GM21515 (cell line): ENCODE measurements around the gene BTBD3.

ENCODE experiments used
- ATAC-seq: cut with Tn5 transposase; IDR thresholded peaks from one replicate; pipeline ENCODE4 v1.9.1; 2021; ENCODE audit not compliant: unreplicated experiment

The BTBD3 gene

DNA sequence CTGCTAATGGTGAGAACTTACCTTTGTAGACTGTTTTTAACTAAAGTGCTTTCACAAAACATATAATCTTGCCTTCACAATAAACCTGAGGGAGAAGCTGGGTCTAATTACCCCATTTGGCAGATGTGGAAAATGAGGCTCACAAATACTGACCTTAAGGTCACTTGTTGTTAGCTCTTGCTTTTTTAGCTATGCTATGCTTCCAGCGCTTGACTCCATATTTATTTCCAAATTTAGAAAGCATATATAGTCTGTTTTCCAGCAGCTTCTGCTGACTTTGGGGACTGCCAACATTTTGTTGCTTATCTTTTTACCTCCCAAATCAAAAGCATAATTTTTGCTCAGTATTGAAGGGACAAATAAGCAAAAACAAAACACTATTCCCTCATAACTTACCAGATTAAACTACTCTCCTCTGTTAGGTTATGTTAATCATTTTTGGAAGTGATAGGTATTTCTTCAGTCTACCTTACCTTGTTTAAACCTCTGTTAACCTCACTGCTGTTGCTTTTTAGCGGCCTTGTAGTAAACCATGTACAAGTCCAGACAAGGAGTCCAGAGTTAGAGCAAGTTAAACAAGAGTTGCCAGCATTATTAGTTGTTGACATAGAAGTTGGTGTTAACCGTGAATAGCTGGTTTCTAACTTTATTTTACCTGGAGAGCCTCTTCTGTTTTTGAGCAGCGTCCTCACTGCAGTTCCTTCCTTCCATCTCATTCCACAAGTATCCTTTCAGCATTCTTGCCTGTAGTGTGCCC lies 4.9 kb upstream of the BTBD3 start:
- no peak for ATAC-seq

DNA sequence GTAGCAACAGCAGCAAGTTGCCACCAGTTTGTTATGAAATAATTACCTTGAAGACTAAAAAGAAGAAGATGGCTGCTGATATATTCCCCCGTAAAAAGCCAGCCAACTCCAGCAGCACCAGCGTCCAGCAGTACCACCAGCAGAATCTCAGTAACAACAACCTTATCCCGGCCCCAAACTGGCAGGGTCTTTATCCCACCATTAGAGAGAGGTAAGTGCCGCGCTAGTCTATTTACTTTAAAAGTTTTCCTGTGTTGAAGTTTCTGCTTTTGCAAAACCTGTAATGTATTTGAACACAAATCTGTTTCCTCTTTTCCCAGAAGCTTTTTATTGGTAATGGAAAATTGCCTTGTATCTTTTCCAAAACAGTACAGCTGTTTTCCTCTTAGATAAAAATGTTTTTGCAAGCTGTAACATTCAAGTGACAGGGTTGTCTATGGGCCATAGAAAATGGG lies 725 bp downstream of the BTBD3 start:
- no peak for ATAC-seq

DNA sequence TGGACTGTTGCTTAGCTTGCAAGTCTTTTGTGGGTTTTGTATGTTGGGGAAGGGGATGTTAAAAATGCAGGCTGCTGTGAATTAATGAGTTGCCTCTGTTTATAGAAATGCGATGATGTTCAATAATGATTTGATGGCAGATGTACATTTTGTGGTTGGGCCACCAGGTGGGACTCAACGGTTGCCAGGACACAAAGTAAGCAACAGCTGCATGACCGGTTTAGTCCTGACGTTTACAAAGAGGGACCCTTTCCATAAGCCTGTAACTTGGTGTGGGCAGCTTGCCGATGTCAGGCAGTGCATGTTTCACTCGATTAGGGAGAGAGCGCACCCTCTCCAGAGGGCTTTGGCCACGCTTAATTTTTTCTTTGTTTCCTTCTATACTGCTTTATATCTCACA lies 1.3 kb downstream of the BTBD3 start:
- ATAC-seq = no peak

DNA sequence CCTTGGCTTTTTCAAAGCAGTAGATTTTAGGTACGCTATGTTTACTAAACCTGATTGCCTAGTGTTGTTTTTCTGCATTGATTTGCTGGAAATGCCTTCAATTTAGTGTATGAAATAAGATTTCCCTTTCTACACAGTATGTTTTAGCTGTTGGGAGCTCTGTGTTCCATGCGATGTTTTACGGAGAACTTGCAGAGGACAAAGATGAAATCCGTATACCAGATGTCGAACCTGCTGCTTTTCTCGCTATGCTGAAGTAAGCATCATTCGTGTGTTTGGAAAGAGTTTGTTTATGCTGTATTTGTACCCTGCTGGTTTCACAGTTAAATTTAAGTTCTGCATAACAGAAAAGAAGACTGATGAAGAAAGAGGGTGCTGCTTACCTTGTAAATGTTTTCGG lies 1.9 kb downstream of the BTBD3 start:
- no peak for ATAC-seq

DNA sequence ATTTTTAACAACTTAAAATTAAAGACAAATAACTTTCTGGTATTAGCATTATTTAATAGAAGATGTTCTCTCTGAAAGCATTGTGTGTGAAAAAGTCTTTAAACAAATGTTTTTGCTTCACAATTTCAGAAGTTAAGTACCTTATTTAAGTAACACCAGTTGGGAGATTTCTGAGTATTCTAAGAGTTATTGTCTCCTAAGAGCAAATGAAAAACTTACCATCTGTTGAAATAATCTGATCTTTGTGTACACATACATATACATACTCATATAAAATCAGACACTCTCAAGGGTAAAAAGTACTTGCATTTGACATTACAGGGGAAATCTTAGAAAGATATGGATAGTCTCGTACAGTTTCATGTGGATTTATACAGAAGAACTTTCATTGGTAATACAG lies 2.4 kb downstream of the BTBD3 start:
- ATAC-seq = no peak

DNA sequence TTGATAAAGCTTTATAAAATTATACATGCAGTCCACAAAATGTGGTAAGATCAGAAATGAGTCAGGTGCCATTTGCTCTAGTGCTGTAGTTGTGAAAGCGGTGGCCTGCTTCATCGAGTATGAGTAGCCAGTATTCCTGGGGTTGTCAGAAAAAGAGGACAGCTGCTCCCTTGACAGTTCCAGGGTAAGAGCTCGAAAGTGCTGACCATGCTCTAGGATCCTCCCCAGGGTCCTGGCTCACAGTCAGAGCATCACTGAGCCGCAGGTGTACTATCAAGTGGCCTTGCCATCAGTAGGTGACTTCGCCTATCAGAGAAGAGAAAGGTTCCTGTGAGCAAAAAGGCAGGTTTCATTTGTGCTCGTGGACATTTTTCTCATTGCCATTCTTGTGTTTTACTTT lies 3.6 kb downstream of the BTBD3 start:
- no peak for ATAC-seq

DNA sequence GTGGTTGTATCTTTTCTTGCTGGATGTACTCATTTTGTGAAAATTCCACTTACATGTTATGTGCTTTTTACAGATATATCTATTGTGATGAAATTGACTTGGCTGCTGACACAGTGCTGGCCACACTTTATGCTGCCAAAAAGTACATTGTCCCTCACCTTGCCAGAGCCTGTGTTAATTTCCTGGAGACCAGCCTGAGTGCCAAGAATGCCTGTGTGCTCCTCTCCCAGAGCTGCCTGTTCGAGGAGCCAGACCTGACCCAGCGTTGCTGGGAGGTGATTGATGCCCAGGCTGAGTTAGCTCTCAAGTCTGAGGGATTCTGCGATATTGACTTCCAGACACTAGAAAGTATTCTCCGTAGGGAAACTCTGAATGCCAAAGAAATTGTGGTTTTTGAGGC lies 4.9 kb downstream of the BTBD3 start:
- no peak for ATAC-seq

DNA sequence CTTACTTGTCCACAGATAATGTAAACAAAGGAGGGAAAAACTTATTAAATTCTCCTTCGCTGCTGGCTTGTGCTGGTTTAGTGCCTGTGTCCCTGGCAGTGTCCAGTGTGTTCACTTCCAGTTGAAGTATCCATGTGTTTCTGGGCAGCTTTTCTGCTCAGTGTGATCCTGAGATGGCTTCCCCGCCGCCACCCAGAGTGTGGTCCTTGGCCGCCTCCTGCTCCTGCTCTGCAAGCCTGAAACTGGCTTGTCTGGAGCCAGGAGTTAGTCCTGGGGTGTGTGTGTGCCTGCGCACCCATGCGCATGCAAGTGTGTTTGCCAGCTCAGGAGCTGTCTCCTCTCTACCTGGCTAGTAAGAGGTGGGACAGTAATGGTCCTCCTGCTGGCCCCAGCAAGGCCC lies 7.2 kb downstream of the BTBD3 start:
- ATAC-seq = no peak

DNA sequence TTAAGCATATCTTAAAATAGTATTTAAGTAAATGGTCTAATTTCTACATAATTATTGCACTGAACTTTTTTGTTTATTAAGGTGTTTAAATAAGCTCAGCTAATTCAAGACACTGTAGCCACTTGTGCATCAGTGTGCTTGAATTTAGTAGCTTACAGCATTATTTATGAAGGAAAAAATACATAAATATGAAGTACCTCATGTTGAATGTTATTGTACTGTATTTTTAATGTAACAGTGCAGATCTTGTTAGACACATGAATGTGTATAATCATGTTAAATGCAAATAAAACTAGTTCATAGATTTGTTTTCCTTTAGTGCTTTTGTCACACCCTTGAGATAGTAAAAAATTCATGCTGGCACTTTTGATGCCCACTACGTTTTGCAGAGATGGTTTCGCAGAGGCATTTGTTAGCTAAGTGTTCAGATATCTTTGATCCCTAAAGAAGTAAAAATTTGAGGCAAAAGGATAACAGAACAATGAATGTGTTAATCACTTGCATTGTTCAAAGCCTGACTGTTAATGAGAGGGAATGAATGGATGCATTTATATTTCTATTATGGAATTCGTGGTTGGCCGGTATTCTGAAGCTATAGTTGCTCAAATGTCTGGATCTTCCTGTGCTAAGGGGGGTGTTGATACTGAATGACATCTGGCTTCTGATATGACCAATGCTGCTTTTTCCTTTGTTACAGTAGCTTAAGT lies 8.8 kb downstream of the BTBD3 start:
- no peak for ATAC-seq

DNA sequence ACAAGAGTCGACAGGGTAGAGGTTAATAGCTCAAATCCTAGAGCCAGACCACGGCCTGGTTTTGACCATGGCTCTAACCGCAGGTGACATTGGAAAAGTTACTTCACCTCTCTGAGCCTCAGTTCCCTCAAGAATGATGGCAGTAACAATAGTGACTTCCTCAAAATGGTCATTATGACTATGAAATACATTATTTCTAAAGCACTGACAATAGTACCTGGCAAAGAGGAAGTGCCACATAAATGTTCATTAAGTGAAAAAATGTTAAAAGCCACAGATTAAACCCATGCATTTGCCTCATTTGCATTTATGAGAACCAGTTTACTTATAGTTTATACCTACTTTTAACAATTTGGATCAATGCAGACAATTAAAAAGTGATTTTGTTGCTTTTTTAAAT lies 12.3 kb downstream of the BTBD3 start:
- ATAC-seq = no peak

DNA sequence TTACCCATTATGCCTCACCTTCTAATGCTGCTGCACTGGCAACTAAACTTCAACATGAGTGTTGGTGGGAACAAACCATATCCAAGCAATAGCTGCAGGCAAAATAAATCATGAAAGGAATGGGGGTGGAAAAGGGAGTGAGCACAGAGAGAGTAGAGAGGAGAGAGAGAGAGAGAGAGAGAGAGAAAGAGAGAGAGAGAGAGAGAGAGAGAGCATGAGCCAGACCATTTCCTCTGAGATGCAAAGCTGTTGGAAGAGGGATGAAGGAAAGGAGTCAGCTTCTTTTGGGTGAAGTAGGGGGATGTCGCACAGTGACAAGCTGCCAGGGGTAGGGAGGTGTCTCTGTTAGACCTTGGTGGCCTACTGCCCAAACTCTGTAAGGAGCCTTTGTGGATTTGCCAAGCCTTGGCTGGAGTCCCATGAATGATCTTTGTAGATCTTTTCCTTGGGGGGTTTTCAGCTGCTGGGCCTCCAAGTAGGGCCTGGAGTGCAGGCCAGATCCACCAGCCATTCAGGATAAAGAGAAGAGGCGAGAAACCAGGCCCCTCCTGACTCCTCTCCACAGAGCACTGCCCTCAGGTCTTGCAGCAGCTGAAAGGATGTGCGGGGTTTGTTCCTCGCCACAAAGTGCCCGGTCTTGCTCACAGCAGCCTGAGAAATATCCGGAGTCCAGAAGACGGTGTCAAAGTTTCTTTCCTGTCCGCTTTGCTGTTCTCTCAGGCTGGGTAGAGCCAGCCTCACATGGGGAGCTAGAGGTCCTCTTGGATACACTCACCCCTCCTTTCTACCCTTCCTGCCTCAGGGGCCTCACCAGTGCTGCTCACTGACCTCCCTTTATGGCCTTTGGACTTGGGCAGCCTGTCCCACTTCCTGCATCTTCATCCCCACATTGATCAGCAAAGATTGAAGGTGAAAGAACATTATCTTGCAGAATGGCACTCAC lies 17.8 kb downstream of the BTBD3 start:
- ATAC-seq = no peak

DNA sequence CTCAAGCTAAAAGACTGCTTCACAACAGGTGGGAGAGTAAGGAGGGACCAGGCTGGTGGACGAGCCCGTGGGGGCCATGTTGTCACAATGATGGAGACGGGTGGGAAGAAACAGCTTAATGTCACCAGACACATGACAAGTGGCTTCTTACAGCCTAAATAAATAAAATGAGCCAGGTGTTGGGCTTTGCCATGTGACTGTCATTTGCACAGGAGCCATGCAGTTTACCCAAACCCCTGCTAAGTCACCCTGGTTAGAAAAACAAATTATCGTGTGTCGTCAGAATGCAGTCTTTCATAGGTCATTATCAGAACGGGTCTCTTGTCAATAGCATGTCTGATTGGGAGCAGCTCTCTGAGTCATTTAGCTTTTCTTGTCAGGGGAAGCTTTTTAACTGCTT lies 18.5 kb downstream of the BTBD3 start:
- ATAC-seq = no peak

DNA sequence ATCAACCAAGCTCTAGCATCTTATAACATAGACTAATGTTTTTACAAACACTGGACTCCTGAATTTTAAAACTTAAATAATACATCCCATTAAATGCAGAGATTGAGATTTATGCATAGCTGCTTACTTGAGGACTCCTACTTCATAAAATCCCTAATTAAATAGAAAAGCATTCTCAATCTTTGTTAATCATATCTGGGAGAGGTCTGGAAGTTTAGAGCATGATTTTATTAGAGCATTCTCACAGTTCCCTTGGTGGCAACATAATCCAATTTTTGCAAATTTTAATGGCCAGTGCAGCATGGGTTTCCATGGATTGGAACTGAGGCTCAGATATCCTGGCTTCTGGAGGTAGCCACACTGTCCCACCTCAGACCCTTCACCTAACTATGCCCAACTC lies 19.5 kb downstream of the BTBD3 start:
- no peak for ATAC-seq

DNA sequence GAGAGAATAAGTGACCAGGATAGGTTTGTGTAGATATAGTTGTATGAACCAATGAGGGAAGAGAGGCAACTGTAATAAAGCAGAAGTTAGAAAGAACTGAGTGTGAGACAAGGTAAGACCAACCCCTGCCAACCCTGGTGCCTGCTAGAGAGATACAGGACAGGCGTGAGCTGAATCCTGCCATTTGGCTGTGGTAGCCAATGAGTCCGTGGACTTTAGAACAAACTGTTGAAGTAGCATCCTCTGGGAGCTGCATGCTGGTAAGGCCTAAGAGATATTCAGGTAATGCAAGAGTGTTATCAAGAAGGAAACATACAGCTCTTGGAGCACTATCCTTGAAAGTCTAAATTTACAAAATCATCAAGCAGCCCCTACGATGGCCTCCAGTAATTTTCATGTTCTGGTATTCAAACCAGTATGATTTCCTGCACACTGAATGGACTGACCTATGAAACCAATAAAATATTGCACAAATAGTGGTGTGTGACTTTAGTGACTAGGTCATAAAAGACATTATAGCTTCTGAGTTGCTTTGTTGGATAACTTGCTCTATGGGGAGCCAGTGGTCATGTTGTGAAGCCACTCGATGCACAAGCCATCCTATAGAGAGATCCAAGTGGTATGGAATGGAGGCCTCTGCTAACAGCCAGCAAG lies 24.0 kb downstream of the BTBD3 start:
- ATAC-seq = no peak

DNA sequence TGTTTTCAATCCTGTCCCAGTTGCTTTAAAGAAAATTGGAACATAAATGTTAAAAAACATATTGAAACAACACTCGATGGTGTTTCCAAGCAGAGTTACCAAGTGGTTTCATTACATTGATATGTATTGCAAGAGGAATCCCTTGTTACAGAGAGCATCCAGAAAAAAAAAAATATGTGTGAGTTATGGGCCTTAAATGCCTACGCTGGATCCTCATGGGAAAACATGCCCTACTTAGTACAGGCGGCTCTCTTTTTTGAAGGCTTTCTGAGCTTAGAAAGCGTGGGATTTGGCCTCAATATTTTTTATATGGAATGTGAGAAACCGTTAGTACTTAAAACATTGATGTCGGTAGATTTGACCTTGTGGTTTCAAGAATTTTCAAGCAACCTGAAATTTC lies 26.1 kb downstream of the BTBD3 start:
- ATAC-seq = no peak

DNA sequence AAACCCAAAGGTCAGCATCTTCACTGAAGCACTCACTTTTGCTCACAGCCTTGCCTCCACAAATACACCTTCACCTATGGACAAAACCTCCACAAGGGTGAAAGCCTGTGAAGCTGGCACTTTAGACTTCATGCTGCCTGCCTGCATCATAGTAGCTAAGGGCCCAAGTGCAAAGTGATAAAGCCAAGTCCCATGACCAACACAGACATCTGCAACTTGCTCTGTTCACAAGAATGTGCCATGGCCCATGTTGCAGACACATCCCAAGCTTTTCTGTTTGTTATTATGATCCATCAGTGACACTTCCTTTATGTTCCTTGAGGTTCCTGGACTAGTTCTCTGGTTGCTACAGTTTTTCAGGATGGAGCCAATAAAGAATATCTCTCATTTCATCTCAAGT lies 31.1 kb downstream of the BTBD3 start:
- ATAC-seq = no peak

DNA sequence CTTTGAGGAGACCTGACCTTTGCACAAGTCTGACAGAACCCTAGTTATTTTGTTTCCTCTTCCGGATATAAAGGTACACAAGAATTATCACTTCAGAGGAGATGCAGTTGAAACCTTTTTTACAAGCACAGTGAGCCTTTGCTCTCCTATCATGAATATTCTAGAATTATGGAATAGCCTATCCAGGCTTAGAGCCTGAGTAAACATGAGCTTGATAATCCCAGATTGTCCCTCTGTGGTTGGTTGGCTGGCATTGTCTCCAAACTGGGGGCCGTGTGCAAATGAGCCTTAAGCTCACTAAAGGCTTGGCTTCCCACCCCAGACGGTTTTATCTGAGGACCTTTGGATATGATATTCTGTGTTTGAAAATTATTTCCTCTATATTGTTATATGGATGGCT lies 32.0 kb downstream of the BTBD3 start:
- ATAC-seq = no peak

DNA sequence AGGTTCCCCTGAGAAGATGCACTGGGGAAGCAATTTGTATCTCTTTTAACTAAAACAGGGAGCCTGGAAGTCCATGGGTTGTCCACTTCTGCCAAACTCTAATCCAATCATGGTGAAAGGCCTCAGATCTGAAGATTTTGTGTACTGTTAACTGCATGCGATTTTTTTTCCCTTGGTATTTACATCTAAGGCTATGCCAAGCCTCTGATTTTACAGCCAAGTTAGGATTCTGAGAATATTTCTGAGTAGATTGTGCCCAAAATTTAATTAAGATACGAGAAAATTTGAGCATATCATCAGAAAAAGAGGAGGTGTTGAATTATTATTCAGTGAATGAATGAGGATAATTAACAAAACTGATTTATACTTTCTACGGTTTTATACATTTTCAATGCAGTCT lies 34.0 kb downstream of the BTBD3 start:
- ATAC-seq = no peak

DNA sequence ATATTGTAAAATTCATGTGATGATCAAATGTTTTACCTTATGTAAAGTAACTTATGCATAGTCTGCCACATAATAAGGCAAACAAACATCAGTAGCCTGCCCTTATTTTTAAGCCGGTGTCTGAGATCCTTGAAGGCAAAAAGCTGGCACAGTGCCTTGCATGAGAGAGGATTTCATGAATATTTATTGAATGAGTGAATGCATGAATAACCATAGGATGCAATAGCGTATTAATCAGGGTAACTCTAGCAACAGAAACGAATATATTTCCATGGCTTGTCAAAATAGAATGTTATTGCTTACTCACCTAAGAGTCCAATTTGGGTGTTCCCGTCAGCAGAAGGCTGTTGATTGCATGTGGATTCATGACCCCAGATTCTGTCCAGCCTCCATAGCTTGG lies 34.9 kb downstream of the BTBD3 start:
- no peak for ATAC-seq

DNA sequence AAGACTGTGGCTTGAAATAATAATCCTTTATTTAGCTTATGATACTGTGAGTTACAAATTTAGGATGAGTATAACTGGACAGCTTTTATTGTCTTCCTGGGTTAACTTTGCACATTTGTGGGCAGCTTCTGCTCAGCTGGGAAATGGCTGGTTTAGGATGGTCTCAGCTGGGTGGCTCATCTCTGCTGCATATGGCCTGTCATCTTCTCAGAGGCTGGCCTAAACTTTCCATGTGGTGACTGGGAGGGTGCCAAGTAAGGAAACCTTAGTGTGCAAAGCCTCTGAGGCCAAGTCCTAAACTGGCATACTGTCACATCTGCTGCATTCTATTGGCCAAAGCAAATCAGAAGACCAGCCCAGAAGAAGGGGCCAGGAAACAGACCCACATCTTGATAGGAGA lies 40.2 kb downstream of the BTBD3 start:
- ATAC-seq = no peak

DNA sequence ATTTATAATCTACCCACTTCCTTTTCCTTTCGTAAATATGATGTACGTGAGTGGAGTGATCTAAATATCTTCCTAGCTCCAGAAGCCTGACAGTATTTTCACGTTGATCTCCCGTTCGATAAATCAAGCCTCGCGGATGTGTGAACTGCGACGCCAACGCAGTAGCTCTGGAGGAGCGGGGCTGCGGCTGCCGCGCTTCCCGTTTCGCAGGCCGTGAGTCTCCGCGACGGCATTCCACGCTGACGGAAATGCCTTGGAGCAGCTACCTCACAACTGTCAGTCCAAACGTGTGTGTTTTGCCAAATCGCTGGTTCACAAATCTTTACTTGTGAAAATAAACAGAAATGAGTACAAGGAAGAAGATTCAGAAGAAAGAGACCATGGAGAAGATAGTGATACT lies 41.2 kb downstream of the BTBD3 start:
- no peak for ATAC-seq
